Measurements from ENCODE around the gene FHOD3. TPM values are rescaled to one million over a fixed set of nuclear protein-coding genes. Genes with fewer than 3 reads are reported as not detected.

FHOD3 gene
- total RNA-seq, 1 experiment from 2014 or later = 18.1 TPM

- Histone ChIP-seq H2AFZ (ENCODE audit: low read length) (no peak overlapping the region), H3K9ac (ENCODE audit: low read length) (no peak overlapping the region), H3K4me3 (ENCODE audit: low read length) (no peak overlapping the region), H3F3A (ENCODE audit: low read length, unreplicated experiment) (no peaks in the 10 kb centered on the region), H3K36me3 (ENCODE audit: low read depth, low read length) (no peaks in the 10 kb centered on the region), H3K27me3 (ENCODE audit: low read length) (no peaks in the 10 kb centered on the region), H3K79me2 (ENCODE audit: low read length) (no peaks in the 10 kb centered on the region), H3K4me1 (ENCODE audit: insufficient read depth, low read length) (no peaks in the 10 kb centered on the region), H3K27ac (ENCODE audit: low read length) (no peak overlapping the region), H3K9me2 (replicated peaks; ENCODE audit: low read length) (no peaks in the 10 kb centered on the region), H3K4me2 (ENCODE audit: low read length) (no peak overlapping the region), H4K20me1 (ENCODE audit: low read length) (no peaks in the 10 kb centered on the region), H3K9me3 (ENCODE audit: low read length) (no peaks in the 10 kb centered on the region)
- CTCF ChIA-PET = no interaction called here
- DNase-seq = peak; percentile 9
- POLR2A ChIA-PET (ENCODE audit: unreplicated experiment) = no interaction called here
- intact Hi-C loops (cut with micrococcal nuclease) = no loop called here
- TF ChIP-seq CTCF (conservative IDR thresholded peaks at IDR 0.05; ENCODE audit: low read depth, low read length) = no peak
- no peak for TF ChIP-seq EZH2 (IDR thresholded peaks at IDR 0.05; ENCODE audit: low read length, unreplicated experiment)
- no peak for TF ChIP-seq EZH2phosphoT487 (IDR thresholded peaks at IDR 0.05; ENCODE audit: borderline replicate concordance, low read length)
- BruUV-seq (replicated peaks) = no TSS peak
- no peak; the same call in 1 of the 2 replicates for ATAC-seq
These were observed 477.9 kb downstream of the FHOD3 start for GRCh38 chr18:36775396-36775795.

GRCh38 chr18:36776650-36777049 is 479.1 kb downstream of the FHOD3 start:
- Histone ChIP-seq H3K27me3 (ENCODE audit: low read length) (no peaks in the 10 kb centered on the region), H3K9ac (ENCODE audit: low read length) (no peak overlapping the region), H3K9me2 (replicated peaks; ENCODE audit: low read length) (no peaks in the 10 kb centered on the region), H3K4me1 (ENCODE audit: insufficient read depth, low read length) (no peaks in the 10 kb centered on the region), H3K4me2 (ENCODE audit: low read length) (no peak overlapping the region), H3K79me2 (ENCODE audit: low read length) (no peaks in the 10 kb centered on the region), H2AFZ (ENCODE audit: low read length) (no peak overlapping the region), H3K36me3 (ENCODE audit: low read depth, low read length) (no peaks in the 10 kb centered on the region), H3K4me3 (ENCODE audit: low read length) (no peak overlapping the region), H3K27ac (ENCODE audit: low read length) (no peak overlapping the region), H3F3A (ENCODE audit: low read length, unreplicated experiment) (no peaks in the 10 kb centered on the region), H4K20me1 (ENCODE audit: low read length) (no peaks in the 10 kb centered on the region), H3K9me3 (ENCODE audit: low read length) (no peaks in the 10 kb centered on the region)
- ChIA-PET CTCF (no interaction called here), POLR2A (ENCODE audit: unreplicated experiment) (no interaction called here)
- DNase-seq (no peak), ATAC-seq (no peak)
- intact Hi-C loops (cut with micrococcal nuclease) = no loop called here
- TF ChIP-seq EZH2phosphoT487 (IDR thresholded peaks at IDR 0.05; ENCODE audit: borderline replicate concordance, low read length) (no peak), CTCF (conservative IDR thresholded peaks at IDR 0.05; ENCODE audit: low read depth, low read length) (no peak), EZH2 (IDR thresholded peaks at IDR 0.05; ENCODE audit: low read length, unreplicated experiment) (no peak)
- BruUV-seq (replicated peaks) = no TSS peak

- H4K20me1 ChIP-seq (ENCODE audit: low read length) = no peaks in the 10 kb centered on the region
- no peak overlapping the region for H3K4me3 ChIP-seq (ENCODE audit: low read length)
- no peaks in the 10 kb centered on the region for H3F3A ChIP-seq (ENCODE audit: low read length, unreplicated experiment)
- no peaks in the 10 kb centered on the region for H3K27me3 ChIP-seq (ENCODE audit: low read length)
- ChIA-PET CTCF (no interaction called here), POLR2A (ENCODE audit: unreplicated experiment) (no interaction called here)
- no peaks in the 10 kb centered on the region for H3K79me2 ChIP-seq (ENCODE audit: low read length)
- no TSS peak for BruUV-seq (replicated peaks)
- H3K4me1 ChIP-seq (ENCODE audit: insufficient read depth, low read length) = no peaks in the 10 kb centered on the region
- intact Hi-C loops (cut with micrococcal nuclease) = no loop called here
- ATAC-seq (no peak), DNase-seq (no peak)
- H3K9me3 ChIP-seq (ENCODE audit: low read length) = no peaks in the 10 kb centered on the region
- H3K36me3 ChIP-seq (ENCODE audit: low read depth, low read length) = no peaks in the 10 kb centered on the region
- H3K9me2 ChIP-seq (replicated peaks; ENCODE audit: low read length) = no peaks in the 10 kb centered on the region
- no peak overlapping the region for H3K4me2 ChIP-seq (ENCODE audit: low read length)
- H3K27ac ChIP-seq (ENCODE audit: low read length) = no peak overlapping the region
- H2AFZ ChIP-seq (ENCODE audit: low read length) = no peak overlapping the region
- no peak for TF ChIP-seq EZH2 (IDR thresholded peaks at IDR 0.05; ENCODE audit: low read length, unreplicated experiment)
- no peak overlapping the region for H3K9ac ChIP-seq (ENCODE audit: low read length)
These were observed 480.1 kb downstream of the FHOD3 start for GRCh38 chr18:36777566-36777965.
